Measurements from ENCODE around the gene FOXD1. TPM values are rescaled to one million over a fixed set of nuclear protein-coding genes. Genes with fewer than 3 reads are reported as not detected.

FOXD1 gene
- total RNA-seq, 1 donor from 2014 or later = 2.8 TPM

GRCh38 chr5:73405691-73406090, 42.9 kb downstream of the FOXD1 start:
- peaks cover 2% of the 10 kb centered on the region for H3K9me3 Mint-ChIP-seq (ENCODE audit: unreplicated experiment)
- H3K4me3 Mint-ChIP-seq (ENCODE audit: unreplicated experiment) = no peak overlapping the region
- H3K36me3 Mint-ChIP-seq (ENCODE audit: unreplicated experiment) = no peaks in the 10 kb centered on the region
- peaks cover 4% of the 10 kb centered on the region for H3K4me1 Mint-ChIP-seq (ENCODE audit: low read depth, unreplicated experiment)
- DNase-seq = no peak
- no peaks in the 10 kb centered on the region for H3K27me3 Mint-ChIP-seq (ENCODE audit: unreplicated experiment)
- H3K27ac Mint-ChIP-seq (ENCODE audit: unreplicated experiment) = no peak overlapping the region
- no peak for TF ChIP-seq CTCF (IDR thresholded peaks at IDR 0.05; ENCODE audit: partially characterized antibody, unreplicated experiment)

GRCh38 chr5:73399775-73400174, 48.8 kb downstream of the FOXD1 start:
- Mint-ChIP-seq H3K4me1 (ENCODE audit: low read depth, unreplicated experiment) (no peaks in the 10 kb centered on the region), H3K9me3 (ENCODE audit: unreplicated experiment) (no peaks in the 10 kb centered on the region), H3K27ac (ENCODE audit: unreplicated experiment) (no peak overlapping the region), H3K4me3 (ENCODE audit: unreplicated experiment) (no peak overlapping the region), H3K36me3 (ENCODE audit: unreplicated experiment) (no peaks in the 10 kb centered on the region), H3K27me3 (ENCODE audit: unreplicated experiment) (no peaks in the 10 kb centered on the region)
- TF ChIP-seq CTCF (IDR thresholded peaks at IDR 0.05; ENCODE audit: partially characterized antibody, unreplicated experiment) = no peak
- no peak for DNase-seq

Other genes starting within 250 kb of the FOXD1 start
- 347 TPM for gene BTF3, start 49.7 kb upstream of the FOXD1 start, total RNA-seq (ENCODE audit: unreplicated experiment)
- gene ANKRA2, start 116.9 kb upstream of the FOXD1 start, total RNA-seq (ENCODE audit: unreplicated experiment) = 18.8 TPM
- gene UTP15, start 117.0 kb upstream of the FOXD1 start, total RNA-seq (ENCODE audit: unreplicated experiment) = 19.4 TPM
- gene ARHGEF28, start 177.4 kb upstream of the FOXD1 start, total RNA-seq (ENCODE audit: unreplicated experiment) = 0.47 TPM

Measured in glutamatergic neuron (in vitro differentiated cells).